Upper lobe of left lung (tissue), 4 donors: ENCODE results near the gene SDR9C7.

Source experiments
- CTCF ChIP-seq, 6 experiments: fragments of 450-650 bp in 4 of 6; fragments of 200-600 bp in 2 of 6; sonication (generic) in 2 of 6; IDR thresholded peaks; one replicate each; pipeline ENCODE4 v1.5.1; 2016 to 2019; ENCODE audit warnings: antibody characterized with exemption in 6 of 6
- EP300 ChIP-seq, 4 donors: sonication (generic); formaldehyde crosslinking; IDR thresholded peaks; one replicate each; pipeline ENCODE4 v1.5.1; 2017; ENCODE audit warnings: antibody characterized with exemption in 4 of 4, control low read depth in 2 of 4
- POLR2AphosphoS5 ChIP-seq, 2 donors: sonication (generic); formaldehyde crosslinking; IDR thresholded peaks; one replicate each; pipeline ENCODE4 v1.5.1; 2017; ENCODE audit warnings: antibody characterized with exemption in 2 of 2

GRCh38 chr12:56873382-56873781 lies 60.8 kb downstream of the SDR9C7 start:
- TF ChIP-seq CTCF (IDR thresholded peaks at IDR 0.05) (no peak), POLR2AphosphoS5 (IDR thresholded peaks at IDR 0.05) (no peak), EP300 (IDR thresholded peaks at IDR 0.05) (no peak)
